GM18873 (cell line): ENCODE data around the gene PTOV1.

ENCODE experiments used
- ATAC-seq: cut with Tn5 transposase; IDR thresholded peaks from one replicate; pipeline ENCODE4 v1.9.1; 2021; ENCODE audit warnings: mild to moderate bottlenecking, moderate library complexity, moderate number of reproducible peaks; ENCODE audit not compliant: unreplicated experiment, low FRiP score

PTOV1 gene

DNA sequence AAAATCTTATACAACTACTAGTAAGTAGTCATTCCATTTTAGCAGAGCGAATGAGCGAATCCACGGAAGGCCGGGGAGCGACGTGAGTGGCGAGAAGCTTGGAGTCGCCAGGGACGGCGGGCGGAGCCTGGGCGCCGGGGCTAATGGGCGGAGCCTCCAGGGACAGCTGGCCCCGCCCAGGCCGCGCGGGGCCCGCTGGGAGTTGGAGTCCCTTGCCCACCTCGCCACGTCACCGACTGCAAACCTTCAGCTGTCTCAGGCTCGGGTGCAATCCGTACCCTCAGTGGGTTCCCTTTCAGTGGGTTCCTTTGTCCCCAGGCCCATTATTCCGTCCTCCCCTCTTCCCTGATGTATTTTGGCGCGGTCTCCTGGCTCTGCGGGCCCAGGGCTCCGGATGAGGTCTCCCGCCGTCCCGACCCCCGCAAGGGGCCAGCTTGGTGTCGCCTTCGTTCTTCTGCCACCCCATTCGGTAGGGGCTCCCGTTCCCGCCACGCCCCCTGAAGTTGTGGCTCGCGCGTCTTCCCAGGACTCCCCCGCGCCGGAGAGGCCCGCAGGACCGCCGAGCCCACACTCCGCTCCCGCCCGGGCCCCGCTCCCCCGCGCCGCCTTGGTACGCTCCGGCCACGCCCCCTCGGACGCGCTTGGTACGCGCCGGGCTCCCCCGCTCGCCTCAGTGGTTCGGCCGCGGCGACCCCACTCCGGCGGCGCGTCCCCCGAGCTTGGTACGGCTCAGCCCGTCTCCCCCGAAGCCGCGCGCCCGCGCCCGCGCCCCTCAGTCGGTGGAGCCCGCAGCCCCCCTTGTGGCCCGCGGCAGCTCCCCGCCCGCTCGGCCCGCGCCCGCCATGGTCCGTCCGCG, at the start of gene PTOV1:
Gene PTOV1 (plus strand): TSS at position 673 of the 856 bp plus-strand sequence.
- peak; percentile 44 for ATAC-seq

- no peak for ATAC-seq
These were observed 49.5 kb upstream of the PTOV1 start for GRCh38 chr19:49801401-49801888.

- ATAC-seq: no peak
These were observed 48.8 kb upstream of the PTOV1 start for GRCh38 chr19:49801966-49802661.

GRCh38 chr19:49802836-49803528, 48.0 kb upstream of the PTOV1 start:
- no peak for ATAC-seq

DNA sequence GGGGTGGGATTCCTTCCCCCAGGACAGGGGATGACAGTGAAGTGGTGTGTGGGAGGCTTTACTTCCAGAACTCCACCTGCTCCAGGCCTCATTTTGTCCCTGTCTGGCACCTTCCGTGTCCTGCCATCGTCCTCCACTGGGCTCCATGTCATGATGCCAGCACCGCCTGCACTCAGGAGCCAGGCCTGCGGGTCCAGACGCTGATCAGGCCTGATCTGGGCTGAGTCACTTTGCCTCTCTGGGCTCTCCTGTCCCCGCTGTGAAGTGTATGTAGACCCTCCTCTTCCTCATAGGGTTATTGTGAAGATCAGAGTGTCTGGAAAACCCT, 47.5 kb upstream of the PTOV1 start:
- ATAC-seq: no peak

DNA sequence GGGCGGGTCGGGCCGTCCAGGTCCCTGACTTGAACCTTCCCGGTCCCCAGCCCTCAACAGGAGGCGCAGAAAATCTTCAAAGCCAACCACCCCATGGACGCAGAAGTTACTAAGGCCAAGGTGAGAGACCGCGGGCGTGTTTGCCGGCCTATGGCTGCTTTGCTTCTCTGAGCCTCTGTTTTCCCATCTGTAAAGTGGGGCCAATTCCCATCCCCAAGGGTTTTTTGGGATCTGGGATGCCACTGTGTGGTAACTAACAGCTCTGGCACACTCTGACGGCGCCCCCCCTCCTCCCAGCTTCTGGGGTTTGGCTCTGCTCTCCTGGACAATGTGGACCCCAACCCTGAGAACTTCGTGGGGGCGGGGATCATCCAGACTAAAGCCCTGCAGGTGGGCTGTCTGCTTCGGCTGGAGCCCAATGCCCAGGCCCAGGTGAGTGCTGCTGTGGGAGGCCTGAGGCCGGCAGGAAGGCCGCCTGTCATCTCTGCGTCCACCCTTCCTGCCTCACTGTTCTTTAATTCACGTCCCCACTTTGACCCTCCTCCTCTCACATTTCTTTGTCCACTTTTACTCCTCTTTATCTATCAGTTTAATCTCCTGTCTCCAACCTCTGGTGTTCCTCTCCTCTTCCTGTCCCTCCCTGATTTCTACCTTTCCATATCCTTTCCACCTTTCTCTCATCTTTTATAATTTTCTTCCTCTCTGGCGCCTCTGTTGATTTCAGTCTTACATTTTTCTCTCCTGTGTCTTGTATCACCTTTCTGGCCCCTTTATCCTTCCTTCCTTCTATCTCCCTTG, 44.9 kb upstream of the PTOV1 start:
- ATAC-seq: no peak

GRCh38 chr19:49806620-49806959, 44.4 kb upstream of the PTOV1 start:
- ATAC-seq: no peak

GRCh38 chr19:49807058-49807903, 43.7 kb upstream of the PTOV1 start:
- no peak for ATAC-seq

DNA sequence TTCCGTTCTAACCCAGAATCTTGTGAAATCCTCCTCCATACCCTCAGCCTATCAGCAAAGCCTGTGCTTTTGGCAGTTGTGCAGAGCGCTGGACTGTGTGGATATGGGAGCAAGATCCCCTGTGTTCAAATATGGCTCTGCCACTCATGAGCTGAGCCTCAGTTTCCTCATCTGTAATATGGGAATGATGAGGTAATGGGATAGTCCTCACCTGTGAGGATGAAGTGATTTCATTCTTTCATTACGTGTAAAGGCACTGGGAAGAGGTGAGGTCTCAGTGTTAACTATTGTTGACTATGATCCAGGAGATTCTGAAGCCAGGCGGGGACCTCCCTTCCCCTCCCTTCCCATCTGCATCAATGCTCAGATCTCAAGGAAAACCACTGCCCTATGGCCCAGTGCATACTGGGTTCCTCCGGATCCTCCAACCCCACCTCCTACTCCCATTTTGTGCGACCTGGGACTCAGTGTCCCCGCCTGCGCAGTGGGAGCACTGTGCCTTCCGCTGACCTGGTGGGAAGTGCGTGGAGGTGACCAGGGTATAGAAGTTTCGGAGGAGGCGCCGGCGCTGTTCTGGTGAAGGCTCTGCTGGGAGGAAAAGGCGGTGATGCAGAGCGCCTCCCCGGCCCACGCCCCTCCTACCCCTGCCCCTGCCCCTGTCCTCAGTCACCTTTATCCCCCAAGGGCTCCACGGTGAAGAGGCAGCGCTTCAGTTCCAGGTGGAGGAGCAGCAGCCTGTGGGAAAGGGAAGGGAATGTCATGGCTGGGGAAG, 42.9 kb upstream of the PTOV1 start:
- ATAC-seq: no peak

DNA sequence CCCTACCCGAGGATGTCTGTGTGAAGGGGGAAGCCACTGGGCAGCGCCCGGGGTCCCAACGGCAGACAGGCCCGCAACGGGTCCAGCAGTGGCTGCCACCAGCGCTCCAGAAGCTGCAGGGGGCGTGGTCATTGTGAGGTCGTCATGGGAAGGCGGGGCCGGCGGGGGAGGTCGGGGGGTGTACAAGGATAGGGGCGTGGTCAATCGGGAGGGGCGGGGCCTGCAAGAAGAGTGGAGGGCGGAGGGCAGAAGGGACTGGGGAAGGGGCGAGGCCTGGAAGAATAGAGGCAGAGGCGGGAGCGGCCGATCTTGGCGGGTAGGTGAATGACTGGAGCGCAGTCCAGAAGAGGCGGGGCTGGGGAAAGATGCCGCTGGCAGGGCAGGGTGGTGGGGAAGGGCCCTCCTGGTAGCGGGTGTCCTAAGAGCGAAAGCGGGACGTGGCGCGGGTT, 42.2 kb upstream of the PTOV1 start:
- ATAC-seq: no peak

DNA sequence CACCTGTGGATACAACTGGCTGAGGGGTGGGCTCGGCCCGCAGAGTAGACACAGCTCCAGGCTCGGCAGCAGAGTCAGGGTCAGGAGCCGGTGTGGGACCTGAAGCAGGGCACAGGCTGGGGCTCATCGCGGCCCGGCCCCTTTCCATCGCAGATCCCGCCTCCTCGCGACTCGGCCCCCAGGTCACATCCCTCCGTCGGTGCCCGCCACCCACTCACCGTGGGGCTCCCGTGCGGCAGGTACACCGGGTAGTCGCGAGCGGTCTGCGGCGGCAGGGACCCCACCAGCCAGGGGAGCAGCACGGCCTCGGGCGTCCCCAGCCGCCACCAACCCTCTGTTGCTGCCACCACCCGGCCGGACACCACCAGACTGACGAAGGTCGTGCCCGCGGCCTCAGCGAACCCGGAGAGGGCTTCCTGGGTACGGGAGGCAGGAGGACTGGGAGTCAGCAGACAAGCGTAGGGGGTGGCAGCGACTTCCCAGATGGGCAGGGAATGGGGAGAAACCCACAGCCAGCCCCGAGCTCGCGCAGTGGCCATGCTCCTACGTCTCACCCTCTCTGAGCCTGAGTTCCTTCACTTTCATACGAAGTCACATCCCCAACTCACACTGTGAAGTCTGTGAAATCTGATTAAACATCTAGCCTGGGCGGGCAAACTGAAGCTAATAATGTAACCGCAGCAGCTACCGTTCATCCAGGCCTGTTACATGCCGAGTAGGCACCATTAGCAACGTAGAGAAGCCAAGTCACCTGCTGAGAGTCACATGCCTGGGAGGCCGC, 41.6 kb upstream of the PTOV1 start:
- no peak for ATAC-seq

DNA sequence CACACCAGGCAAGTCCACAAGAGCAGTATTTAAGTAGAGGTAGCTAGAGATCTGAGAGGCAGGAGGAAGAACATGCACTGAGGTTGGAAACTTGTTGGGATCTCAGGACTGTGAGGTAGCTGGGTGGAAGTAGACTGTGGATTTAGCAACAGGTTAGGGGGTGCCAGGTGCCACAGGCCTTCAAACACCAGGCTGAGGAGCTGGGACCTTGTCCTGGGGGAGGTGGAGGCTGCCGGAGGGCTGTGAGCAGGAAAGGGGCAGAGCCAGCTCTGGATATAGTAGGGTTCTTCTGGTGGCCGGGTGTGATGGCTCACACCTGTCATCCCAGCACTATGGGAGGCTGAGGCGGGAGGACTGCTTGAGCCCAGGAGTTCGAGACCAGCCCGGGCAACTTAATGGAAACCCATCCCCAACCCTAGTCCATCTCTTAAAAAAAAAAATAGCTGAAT, 41.0 kb upstream of the PTOV1 start:
- ATAC-seq: no peak

- ATAC-seq: no peak
These were observed 39.6 kb upstream of the PTOV1 start for GRCh38 chr19:49811328-49811727.

GRCh38 chr19:49812452-49812996, 38.4 kb upstream of the PTOV1 start:
- no peak for ATAC-seq

DNA sequence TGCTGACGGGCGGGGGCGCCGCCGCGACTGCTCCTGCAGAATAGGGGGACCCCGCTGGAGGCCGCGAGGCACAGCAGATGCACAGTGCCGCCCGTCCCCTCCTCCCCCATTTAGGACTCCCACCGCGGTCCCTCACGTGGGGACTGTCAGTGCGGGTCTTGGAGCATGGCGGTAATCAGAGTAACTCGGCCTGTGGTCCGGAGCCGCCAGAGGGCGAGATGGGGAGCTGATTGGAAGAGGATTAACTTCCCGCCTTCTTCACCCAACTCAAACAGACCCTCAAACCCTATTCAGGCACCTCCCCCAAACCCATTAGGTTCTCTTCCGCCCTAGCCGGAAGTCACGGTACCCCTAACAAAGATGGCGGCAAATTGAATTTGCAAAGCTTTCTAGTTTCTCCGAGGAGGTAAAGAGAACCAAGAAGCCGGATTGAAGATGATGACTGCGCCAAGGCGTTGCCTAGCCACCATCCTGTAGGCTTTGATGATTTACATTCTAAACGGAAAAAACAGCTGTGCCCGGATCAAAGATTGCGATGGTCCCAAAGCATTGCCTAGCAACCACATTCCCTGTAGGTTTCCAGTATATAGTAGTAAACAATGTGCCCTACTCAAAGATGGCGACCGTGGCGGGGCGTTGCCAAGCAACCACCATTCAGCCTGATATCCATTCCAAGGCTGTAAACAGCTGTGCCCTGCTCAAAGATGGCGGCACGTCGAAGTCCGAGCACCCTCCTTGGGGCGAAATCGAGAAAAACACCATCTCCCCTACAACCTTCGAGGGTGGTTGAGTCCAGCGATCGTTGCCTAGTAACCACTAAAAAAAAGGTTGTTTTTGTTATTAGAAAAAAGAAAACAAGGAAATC, 37.7 kb upstream of the PTOV1 start, which contains the start of gene FUZ:
Gene FUZ (minus strand): TSS at position 296 of the 865 bp plus-strand sequence. CDS start 186 bp downstream, at position 110.
- ATAC-seq: peak; percentile 62

DNA sequence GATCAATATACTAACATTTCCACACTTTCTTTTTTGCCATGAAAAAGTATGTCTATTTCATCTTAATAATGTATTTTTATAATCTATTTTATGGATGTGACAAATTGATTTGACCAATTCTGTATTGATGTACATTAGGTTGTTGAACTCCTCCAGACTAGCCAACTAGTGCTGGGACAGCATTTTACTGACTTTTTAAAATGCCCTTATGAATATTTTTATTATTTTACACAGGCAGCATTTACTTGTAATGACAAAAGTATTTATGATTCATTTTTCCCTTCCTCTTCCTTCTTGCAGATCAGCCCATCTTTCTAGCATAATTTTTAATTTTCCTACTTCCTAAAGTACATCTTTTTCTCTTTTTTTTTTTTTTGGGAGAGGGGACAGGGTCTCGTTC, 36.9 kb upstream of the PTOV1 start:
- no peak for ATAC-seq

DNA sequence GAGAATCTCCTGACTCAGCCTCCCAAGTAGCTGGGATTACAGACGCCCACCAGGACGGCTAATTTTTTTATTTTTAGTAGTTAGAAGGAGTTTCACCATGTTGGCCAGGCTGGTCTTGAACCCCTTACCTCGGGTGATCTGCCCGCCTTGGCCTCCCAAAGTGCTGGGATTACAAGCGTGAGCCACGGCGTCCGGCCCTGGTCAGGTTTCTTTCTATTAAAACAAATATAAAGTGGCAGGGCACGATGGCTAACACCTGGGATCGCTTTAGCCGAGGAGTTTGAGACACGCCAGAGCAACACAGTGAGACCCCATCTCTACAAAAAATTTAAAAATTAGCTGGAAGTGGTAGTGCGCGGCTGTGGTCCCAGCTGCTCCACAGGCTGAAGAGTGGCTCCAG, 34.4 kb upstream of the PTOV1 start:
- no peak for ATAC-seq
